HEK293T (cell line): ENCODE results near the gene TOMM5.

Experiments
- BHLHE40 ChIP-seq: fragments of 450-650 bp; IDR thresholded peaks from 2 replicates; pipeline ENCODE4 v1.6.1; 2016; ENCODE audit warnings: mild to moderate bottlenecking, moderate library complexity, borderline replicate concordance
- HDGF ChIP-seq: fragments of 450-650 bp; IDR thresholded peaks from 2 replicates; pipeline ENCODE4 v1.6.1; 2017; ENCODE audit warnings: antibody characterized with exemption, borderline replicate concordance
- NFRKB ChIP-seq: fragments of 450-650 bp; IDR thresholded peaks from 2 replicates; pipeline ENCODE4 v1.6.1; 2016; ENCODE audit warnings: mild to moderate bottlenecking, moderate library complexity

DNA sequence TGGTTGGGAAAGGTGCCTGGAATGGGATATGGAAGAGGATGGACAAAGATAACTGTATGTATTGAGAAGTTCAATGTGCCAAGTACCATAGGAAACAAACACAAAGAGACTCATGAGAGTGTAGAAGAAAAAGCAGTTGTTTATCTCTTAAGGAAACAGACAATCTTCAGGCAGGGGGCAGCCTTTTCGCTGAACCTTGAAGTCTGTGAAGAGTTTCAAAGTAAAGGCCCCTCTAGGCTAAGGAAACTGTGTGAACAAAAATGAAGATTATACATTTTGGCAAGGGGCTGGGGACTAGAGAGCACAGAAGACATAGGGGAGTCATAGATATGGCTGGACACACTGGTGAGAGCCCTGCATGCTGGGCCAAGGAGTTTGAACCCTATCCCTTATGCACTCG lies 30.9 kb upstream of the TOMM5 start:
- TF ChIP-seq NFRKB: no peak
- no peak for TF ChIP-seq HDGF
- no peak for TF ChIP-seq BHLHE40
